HG03280 (cell line): ENCODE measurements around the gene RNPEP.
A peak's percentile ranks its signal among the peaks of the same experiment; 100 is the strongest.
"Not testable (repeated sequence)": the region's sequence is repeated elsewhere in the genome, so short reads cannot be mapped to it uniquely, and the experiment has no call there.

Experiments
- ATAC-seq: cut with Tn5 transposase; IDR thresholded peaks from one replicate; pipeline ENCODE4 v1.9.1; 2021; ENCODE audit warnings: mild to moderate bottlenecking, moderate library complexity; ENCODE audit not compliant: unreplicated experiment

The RNPEP gene

DNA sequence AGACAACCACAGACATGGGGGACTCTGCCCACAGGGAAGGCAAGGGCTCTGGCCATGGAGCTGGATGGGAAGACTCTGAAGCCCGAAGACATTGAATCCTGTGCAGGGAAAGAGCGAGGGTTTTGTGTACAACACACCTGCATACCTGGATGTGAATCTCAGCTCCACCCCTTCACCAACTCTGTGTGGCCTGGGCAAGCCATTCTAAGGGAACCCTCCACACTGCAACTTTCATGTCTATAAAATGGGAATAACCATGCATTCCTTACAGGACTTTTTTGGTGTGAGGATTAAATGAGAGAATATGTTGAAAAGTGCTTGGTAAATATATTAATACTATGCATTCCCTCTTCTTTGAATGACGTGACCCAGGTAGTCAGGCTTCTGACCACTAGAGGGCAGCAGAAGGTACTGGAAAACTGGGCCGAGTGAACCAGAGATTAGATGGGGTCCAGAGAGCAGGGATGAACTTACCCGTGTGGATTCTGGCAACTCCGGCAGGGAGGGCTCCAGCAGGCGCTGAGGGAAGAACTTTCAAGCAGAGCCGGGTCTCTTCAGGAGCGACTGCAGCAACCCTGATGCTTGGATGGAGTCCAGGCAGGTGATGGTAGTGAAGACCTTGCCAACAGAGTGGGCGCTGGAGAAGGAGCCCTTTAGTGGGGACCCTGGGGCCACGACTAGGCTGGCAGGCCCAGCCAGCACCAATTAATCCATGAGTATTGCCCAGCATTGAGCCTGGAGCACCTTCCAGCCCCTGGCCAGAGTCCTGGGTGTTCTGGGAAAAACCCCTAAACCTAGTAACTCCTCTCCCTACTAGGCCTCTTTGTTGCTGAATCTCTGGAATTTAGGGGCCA lies 27.1 kb downstream of the RNPEP start:
- peak; percentile 49 for ATAC-seq

DNA sequence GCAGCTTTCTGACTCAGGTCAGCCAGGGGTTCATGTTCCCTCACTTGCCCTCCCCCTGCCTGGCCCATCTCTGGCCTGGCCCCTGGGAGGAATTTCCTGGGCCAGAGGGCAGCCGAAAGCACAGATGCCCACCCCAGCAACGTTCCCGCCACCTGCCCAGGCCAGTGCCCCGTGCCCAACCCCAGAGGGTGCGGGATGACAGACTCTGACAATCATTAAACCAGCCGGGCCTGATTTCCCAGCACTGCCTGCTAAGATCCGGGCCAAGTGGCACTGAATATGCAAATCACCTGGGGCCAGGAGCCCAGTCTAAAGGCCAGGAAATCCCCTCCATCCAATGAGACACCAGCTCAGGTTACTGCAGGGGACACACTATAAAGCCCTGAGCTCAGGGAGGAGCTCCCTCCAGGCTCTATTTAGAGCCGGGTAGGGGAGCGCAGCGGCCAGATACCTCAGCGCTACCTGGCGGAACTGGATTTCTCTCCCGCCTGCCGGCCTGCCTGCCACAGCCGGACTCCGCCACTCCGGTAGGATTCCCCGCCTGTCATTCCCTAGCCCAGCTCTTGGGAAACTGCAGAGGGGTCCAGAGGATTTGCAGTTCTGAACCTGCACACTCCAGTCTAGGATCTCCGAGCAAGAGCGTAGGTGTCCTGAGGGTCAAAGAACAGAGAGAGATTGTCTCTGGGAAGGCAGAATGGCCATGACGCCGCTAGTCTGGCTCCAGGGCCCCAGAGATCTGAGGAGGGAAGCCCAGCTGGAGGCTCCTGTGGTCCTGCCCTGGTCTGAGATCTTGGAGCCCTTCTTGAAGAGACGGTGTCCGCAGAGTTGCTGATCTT lies 27.9 kb downstream of the RNPEP start, which contains the start of gene ELF3:
Gene ELF3 (plus strand): TSS at position 408 of the 836 bp plus-strand sequence. CDS start 550 bp downstream, outside the sequence.
- ATAC-seq, result peak; percentile 69

DNA sequence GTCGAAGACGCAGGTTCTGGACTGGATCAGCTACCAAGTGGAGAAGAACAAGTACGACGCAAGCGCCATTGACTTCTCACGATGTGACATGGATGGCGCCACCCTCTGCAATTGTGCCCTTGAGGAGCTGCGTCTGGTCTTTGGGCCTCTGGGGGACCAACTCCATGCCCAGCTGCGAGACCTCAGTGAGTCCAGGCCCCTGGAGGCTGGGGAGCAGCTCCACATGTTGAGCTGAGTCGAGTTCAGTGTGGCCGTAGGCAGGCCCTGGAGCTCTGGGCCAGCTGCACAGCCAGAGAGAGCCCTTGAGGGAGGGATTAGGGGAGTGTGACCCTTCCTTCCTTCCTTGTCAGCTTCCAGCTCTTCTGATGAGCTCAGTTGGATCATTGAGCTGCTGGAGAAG lies 29.5 kb downstream of the RNPEP start:
- ATAC-seq, result no peak

DNA sequence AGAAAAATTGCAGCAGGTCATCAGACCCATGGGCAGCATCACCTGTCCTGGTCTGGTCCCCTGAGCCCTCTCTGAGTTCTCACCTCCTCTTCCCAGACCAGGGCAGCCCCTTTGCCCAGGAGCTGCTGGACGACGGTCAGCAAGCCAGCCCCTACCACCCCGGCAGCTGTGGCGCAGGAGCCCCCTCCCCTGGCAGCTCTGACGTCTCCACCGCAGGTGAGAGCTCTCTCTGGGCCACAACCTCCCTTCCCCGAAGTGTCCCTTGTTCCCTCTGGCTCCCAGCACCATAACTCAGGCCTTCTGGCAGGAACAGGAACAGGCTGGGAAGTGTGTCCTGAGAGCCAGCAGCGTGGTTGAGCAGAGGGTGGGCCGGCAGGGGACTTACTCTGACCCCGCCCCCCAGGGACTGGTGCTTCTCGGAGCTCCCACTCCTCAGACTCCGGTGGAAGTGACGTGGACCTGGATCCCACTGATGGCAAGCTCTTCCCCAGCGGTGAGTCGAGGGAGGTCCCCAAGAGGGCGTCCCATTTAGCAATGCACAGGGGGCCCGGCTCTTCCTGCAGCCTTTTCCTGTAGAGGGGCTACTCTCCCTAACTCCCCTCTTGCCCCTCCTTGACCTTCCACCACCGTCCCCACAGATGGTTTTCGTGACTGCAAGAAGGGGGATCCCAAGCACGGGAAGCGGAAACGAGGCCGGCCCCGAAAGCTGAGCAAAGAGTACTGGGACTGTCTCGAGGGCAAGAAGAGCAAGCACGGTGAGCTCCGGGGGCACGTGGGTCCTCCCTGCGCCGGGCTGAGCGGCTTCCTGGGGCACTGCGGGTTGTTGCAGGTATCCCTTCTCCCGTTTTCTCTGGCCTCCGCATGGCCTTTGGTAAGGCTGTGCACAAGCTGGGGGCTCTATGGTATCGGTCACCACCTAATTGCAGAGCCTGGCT lies 30.4 kb downstream of the RNPEP start:
- ATAC-seq, result no peak

DNA sequence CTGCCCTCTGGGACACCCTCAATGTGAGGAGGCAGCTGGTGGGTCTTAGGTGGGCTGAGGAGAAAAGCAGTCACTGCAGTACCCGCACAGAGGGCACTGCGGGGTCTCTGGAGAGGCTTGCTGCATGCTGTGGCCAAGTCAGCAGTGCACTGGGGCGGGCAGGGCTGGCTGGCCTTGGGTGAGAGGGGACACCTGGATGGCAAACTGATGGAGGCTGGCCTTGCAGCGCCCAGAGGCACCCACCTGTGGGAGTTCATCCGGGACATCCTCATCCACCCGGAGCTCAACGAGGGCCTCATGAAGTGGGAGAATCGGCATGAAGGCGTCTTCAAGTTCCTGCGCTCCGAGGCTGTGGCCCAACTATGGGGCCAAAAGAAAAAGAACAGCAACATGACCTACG lies 31.2 kb downstream of the RNPEP start:
- ATAC-seq, result no peak

DNA sequence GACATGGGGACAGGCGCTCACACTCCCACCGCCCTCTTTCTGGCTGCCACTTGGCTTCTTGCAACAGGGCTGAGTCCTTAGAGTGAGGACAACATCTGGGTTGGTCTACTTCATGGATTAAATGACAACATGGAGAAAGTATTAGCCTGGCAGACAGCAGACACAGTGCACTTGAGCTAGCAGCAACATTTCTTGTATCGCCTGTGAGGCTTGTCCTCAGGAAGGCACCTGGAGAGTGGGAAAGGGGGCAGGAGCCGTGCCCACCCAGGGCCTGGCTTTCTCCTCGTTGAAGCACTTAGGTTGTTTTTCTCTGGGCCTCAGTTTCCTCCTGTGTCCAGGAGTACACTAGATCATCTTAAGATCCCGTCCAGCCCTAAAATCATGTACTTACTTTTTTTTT lies 31.6 kb downstream of the RNPEP start:
- ATAC-seq, result no peak

DNA sequence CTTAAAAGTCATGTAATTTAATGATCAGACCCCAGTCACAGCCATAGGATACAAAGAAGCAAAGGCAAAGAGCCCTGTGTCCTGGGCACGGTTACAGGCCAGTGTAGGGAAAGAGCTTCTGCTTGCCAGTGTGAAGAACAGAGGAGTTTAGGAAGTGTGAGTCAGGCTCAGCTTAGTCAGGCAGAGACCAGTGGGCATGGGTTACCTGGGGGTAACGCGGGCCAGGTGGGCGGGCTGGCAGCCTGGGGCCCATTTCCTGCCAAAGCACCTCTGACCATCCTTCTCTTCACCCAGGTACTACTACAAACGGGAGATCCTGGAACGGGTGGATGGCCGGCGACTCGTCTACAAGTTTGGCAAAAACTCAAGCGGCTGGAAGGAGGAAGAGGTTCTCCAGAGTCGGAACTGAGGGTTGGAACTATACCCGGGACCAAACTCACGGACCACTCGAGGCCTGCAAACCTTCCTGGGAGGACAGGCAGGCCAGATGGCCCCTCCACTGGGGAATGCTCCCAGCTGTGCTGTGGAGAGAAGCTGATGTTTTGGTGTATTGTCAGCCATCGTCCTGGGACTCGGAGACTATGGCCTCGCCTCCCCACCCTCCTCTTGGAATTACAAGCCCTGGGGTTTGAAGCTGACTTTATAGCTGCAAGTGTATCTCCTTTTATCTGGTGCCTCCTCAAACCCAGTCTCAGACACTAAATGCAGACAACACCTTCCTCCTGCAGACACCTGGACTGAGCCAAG lies 32.6 kb downstream of the RNPEP start:
- no peak for ATAC-seq

DNA sequence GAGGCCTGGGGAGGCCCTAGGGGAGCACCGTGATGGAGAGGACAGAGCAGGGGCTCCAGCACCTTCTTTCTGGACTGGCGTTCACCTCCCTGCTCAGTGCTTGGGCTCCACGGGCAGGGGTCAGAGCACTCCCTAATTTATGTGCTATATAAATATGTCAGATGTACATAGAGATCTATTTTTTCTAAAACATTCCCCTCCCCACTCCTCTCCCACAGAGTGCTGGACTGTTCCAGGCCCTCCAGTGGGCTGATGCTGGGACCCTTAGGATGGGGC lies 33.2 kb downstream of the RNPEP start:
- no peak for ATAC-seq

DNA sequence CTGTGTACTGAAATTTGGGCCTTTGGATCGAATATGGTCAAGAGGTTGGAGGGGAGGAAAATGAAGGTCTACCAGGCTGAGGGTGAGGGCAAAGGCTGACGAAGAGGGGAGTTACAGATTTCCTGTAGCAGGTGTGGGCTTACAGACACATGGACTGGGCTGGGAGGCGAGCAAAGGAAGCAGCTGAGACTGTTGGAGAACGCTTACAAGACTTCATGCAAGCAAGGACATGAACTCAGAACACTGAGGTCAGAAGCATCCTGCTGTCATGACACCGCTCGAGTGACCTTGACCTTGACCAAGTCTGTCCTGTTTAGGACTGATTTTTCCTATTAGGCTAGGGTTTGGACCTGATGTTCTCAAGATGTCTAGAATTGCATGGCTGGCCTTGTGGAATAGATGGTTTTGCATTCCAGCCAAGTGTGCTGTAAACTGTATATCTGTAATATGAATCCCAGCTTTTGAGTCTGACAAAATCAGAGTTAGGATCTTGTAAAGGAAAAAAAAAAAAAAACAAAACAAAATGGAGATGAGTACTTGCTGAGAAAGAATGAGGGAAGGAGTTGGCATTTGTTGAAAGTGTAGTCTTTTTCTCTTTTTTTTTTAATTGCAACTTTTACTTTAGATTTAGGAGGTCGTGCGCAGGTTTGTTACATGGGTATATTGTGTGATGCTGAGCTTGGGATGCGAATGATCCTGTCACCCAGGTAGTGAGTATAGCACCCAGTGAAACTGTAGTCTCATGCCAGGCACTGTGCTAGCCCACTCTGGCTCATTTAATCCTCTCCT lies 33.8 kb downstream of the RNPEP start:
- ATAC-seq, result no peak

DNA sequence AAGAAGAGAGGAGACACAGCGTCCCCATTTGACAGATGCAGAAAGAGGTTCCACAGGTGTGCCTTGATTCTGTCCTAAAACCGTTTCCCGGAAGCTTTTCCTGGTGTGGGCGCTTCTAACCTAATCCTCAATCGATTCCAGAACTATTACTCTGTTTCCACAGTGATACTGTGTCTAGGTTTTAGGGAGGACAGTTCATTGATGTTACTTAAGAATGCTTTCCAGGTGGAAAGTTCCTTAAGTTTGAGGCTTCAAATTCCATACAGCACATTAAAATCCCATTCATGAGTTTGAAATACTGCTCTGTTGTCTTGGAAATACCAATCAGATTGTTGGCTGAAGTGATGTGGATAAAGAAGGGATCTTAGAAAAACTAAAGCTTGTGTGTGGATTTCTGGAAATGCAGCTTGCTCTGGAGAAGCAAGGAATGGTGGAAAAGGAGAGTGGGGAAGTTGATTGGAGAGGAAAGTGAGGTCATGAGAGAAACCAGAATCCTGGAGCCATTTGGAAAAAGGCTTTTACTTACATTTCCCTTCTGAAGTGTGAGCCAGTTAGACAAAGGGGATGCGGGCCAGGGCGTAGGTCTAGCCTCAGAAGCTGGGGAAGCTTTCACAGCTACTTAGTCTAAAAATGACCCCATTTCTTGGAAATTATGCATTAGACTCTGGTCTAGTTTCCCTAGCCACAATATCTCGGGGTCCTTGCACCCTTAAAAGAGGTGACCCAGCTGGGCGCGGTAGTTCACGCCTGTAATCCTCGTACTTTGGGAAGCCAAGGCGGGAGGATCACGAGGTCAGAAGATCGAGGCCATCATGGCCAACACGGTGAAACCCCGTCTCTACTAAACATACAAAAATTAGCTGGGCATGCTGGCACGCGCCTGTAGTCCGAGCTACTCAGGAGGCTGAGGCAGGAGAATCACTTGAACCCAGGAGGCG lies 34.6 kb downstream of the RNPEP start:
- no peak for ATAC-seq

DNA sequence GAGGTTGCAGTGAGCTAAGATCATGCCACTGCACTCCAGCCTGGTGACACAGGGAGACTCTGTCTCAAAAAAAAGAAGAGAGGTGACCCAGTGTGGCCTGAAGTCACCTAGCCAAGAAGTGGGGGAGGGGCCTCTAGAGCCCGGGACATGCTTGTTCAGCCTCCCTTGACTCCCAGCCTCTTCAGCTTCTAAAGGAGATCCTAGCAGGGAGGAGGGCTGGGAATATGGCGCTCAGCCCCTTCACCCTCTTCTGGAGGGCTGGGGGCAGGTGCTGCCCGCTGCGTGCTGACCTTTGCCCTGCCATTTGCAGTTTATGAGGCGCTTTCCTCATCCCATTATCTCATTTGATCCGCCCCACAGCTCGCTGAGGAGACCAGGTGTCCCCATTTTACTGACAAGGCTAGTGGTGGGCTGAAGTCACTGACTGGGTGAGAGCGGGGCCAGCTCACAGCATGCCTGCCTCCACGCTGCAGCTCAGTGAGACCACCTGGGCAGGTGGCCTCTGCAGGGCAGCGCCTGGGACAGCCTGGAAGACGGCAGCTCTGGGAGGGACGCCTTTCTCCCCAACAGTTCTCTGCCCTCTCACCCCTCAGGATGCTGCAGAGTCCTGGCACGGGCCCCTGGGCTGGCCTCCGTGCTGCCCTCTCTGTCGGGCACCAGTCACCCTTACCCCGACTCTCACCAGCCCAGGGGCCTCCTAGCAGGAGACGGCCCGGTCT lies 35.5 kb downstream of the RNPEP start:
- ATAC-seq, result no peak

DNA sequence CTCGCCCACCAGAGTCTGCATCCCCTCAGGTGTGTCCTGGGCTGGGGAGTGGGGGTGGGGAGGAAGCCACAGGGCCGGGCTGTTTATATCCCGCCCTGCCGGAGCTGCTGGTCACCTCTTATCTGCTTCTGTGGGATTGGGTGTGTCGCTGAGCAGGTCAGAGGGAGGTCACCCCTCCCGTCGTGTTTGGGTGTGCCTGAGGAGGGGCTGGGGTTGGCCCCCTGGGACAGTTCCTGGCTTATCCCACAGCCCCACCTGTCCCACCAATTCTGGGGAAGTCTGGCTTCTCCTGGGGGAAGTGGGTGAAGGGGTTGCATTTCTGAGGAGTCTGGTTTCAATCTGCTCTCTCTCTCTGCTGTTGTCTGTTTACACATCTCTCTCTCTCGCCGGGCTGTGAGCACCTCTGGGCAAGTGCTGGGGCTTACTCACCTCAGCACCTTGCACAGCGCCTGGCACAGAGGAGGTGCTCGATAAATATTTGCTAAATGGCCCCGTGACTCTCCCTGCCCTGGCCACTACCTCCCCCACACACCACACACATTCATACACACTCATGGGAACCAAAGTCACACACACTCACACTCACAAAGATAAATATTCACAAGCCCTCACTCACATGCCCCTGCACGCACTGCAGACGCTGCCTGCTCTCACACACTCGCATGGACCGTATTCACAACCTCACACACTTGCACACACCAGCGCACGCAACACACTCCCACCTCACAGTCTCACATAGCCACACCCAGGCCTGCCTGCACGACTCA lies 36.2 kb downstream of the RNPEP start:
- ATAC-seq, result no peak

DNA sequence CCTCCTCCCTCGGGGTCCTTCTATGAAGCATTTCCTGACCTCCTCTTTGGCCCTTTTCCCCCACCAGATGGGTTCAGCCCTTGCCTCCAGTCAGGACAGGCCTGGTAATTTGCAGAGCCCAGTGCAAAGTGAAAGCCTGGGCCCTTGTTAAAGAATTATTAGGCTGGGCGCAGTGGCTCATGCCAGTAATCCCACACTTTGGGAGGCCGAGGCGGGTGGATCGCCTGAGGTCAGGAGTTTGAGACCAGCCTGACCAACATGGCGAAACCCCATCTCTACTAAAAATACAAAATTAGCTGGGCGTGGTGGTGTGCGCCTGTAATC lies 36.7 kb downstream of the RNPEP start:
- ATAC-seq, result not testable (repeated sequence)

DNA sequence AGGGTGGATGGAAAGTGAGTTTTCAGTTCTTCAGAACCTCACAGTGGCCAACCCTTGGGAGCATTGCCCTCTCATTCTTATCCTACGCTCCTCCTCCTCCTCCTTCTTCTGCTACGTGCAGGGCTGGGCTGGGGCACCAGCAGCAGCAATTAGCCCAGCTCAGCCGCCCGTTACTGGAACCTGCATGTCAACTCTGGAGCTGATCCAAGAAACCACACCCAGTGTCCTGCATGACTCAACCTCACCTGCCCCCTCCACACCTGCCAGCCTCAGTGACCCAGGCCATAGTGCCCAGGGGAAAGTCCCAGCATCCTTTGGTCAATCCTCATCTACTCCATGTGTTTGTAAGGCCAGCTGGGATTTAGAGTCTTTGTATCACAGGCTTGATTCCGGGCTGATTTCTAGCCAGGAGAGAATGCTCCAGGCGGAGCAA lies 40.6 kb downstream of the RNPEP start:
- no peak for ATAC-seq

DNA sequence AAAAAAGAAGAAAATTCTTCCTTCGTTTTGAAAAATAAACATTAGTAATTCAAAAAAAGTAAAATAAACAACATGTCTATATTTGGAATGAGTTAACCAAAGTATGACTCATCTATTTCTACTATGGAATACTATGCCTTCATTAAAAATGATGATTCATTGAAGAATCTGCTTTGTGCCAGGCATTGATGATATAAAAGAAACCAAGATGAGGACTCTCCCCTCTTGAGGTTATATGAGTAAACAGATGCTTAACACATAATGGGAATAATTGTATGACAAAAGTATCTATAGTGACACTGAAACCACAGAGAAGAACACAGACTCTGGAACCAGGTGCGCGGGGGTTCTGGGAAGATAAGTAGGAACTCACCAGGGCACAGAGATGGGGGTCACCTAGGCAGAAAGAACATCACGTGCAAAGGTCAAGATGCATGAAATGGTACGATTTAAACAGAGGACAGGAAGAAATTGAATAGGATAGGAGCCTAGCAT lies 46.8 kb downstream of the RNPEP start:
- ATAC-seq, result no peak

DNA sequence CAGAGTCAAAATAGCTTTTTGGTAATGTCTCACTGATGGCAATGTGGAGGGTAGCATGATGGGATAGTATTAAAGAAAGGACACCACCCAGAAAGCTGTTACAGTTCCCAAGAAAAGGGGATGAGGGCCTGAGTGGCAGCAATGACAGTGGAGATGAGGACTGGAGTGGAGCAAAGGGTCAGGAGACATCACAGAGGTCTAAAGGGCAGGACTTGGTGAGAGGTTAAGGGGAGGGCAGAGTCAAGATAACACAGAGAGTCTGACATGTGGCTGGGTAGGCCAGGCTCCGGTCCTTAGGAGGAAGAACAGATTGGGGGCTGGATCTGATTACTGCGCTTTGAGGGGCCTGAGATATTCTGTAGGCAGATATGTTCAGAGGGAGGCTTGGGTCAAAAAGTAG lies 47.3 kb downstream of the RNPEP start:
- ATAC-seq, result no peak

DNA sequence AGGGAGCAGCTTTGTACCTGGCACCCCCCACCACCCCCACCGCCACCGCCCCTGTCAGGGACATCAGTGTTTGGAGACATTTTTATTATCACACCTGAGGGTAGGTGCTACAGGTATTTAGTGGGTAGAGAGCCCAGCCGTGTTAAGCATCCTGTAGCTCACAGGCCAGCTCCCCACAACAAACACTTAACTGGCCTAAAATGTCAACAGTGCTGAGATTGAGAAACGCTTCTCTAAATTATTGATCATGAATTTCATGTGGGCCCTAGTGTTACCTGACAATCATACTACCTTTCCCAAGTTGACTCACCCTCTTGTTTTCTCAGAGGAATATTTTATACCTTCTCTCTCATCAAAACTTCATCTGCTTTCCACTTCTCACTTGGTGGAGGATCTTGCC lies 49.3 kb downstream of the RNPEP start:
- ATAC-seq, result no peak
